HT1080 (cell line): Measurements from ENCODE around the gene HARBI1. TPM values are rescaled to one million over a fixed set of nuclear protein-coding genes. Genes with fewer than 3 reads are reported as not detected.
"Not testable (repeated sequence)": the region's sequence is repeated elsewhere in the genome, so short reads cannot be mapped to it uniquely, and the experiment has no call there.

Experiments used
- DNase-seq: peaks from one replicate; pipeline ENCODE4 v3.0.0-alpha.2; 2015; ENCODE audit warnings: low read depth
- total RNA-seq: library from RNA; depleted of rRNA; stranded (reverse); fragments of >200 nt; shearing (Covaris generic); gene quantifications from 2 replicates; pipeline ENCODE4 v1.2.3, GENCODE V29; 2014

The HARBI1 gene
- total RNA-seq, 1 experiment from 2014 or later: 4.5 TPM

- no peak for DNase-seq
Observed at GRCh38 chr11:46597155-46597554, 19.9 kb downstream of the HARBI1 start.

- DNase-seq: no peak
Observed at GRCh38 chr11:46594785-46595184, 22.2 kb downstream of the HARBI1 start.

GRCh38 chr11:46594374-46594700 lies 22.7 kb downstream of the HARBI1 start:
- no peak for DNase-seq

- DNase-seq: peak; percentile 93
Observed at GRCh38 chr11:46593550-46594373, 23.3 kb downstream of the HARBI1 start, which contains the start of gene AMBRA1. Gene AMBRA1 (minus strand): TSS chr11:46594023. CDS start chr11:46548380, 45,643 bp downstream.

- no peak for DNase-seq
Observed at GRCh38 chr11:46590740-46591605, 26.1 kb downstream of the HARBI1 start.

GRCh38 chr11:46588915-46589314 lies 28.1 kb downstream of the HARBI1 start:
- DNase-seq: no peak

- DNase-seq: no peak
Observed at GRCh38 chr11:46588131-46588530, 28.9 kb downstream of the HARBI1 start.

GRCh38 chr11:46583513-46583912 lies 33.5 kb downstream of the HARBI1 start:
- not testable (repeated sequence) for DNase-seq

GRCh38 chr11:46582588-46582987 lies 34.4 kb downstream of the HARBI1 start:
- no peak for DNase-seq

GRCh38 chr11:46577058-46577457 lies 40.0 kb downstream of the HARBI1 start:
- DNase-seq: no peak

GRCh38 chr11:46574656-46575055 lies 42.4 kb downstream of the HARBI1 start:
- no peak for DNase-seq

GRCh38 chr11:46570790-46571398 lies 46.1 kb downstream of the HARBI1 start:
- no peak for DNase-seq

GRCh38 chr11:46565232-46565840 lies 51.7 kb downstream of the HARBI1 start:
- DNase-seq: no peak

- peak; percentile 76 for DNase-seq
Observed at GRCh38 chr11:46564459-46564858, 52.6 kb downstream of the HARBI1 start.

- no peak for DNase-seq
Observed at GRCh38 chr11:46562527-46562926, 54.5 kb downstream of the HARBI1 start.

GRCh38 chr11:46560300-46560991 lies 56.6 kb downstream of the HARBI1 start:
- DNase-seq: peak; percentile 39

GRCh38 chr11:46559815-46560214 lies 57.2 kb downstream of the HARBI1 start:
- no peak for DNase-seq

GRCh38 chr11:46557684-46558151 lies 59.3 kb downstream of the HARBI1 start:
- DNase-seq: peak; percentile 69

GRCh38 chr11:46555267-46556054 lies 61.6 kb downstream of the HARBI1 start:
- no peak for DNase-seq
